ENCODE results near the gene HNRNPA3.
"Not testable (repeated sequence)": the region's sequence is repeated elsewhere in the genome, so short reads cannot be mapped to it uniquely, and the experiment has no call there.

DNA sequence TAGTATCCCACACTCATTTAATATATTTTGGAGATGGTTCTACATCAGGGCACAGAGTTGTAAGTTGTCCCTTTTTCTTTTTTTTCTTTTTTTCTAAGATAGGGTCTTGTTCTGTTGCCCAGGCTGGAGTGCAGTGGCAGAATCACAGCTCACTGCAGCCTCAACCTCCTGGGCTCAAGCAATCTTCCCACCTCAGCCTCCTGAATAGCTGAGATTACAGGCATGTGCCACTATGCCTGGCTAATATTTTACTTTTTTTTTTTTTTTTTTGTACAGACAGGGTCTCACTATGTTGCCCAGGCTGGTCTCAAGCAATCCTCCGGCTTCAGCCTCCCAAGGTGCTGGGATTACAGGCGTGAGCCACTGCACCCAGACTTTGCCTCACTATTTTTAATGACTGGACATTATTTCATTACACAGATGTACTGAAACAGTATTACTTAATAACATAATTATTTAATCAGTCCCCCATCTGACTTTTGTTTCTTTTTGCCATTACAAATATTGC lies 34.0 kb downstream of the HNRNPA3 start:
- not testable (repeated sequence) for TF ChIP-seq TAF1 (IDR thresholded peaks at IDR 0.05; ENCODE audit: borderline replicate concordance, low read depth, low read length); POLR2A (IDR thresholded peaks at IDR 0.05; ENCODE audit: low read depth, low read length)

Measured in GM12892 (cell line).